Raji (cell line): ENCODE results near the gene SLK.

Source experiments
- POLR2A ChIP-seq: IDR thresholded peaks from 2 replicates; pipeline ENCODE4 v1.6.1; 2011; ENCODE audit warnings: low read depth, low read length, control low read depth; ENCODE audit not compliant: insufficient read depth

The SLK gene

DNA sequence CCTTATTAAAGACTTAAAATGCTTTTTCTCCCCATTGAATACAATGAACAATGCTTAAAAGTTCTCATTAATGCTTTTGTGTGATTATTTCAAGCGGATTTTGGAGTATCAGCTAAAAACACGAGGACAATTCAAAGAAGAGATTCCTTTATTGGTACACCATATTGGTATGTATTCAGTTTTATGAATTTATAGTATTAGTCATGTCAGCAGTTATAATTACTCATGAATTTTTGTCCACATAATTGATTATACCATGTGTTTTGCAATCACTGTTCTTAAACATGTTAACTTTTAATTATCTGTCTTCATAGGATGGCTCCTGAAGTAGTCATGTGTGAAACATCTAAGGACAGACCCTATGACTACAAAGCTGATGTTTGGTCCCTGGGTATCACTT is 31.9 kb downstream of the SLK start:
- TF ChIP-seq POLR2A = no peak

DNA sequence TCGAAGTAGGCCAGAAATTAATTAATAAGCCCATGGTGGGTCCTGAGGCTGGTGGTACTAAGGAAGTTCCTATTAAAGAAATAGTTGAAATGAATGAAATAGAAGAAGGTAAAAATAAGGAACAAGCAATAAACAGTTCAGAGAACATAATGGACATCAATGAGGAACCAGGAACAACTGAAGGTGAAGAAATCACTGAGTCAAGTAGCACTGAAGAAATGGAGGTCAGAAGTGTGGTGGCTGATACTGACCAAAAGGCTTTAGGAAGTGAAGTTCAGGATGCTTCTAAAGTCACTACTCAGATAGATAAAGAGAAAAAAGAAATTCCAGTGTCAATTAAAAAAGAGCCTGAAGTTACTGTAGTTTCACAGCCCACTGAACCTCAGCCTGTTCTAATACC is 36.0 kb downstream of the SLK start:
- TF ChIP-seq POLR2A = no peak

DNA sequence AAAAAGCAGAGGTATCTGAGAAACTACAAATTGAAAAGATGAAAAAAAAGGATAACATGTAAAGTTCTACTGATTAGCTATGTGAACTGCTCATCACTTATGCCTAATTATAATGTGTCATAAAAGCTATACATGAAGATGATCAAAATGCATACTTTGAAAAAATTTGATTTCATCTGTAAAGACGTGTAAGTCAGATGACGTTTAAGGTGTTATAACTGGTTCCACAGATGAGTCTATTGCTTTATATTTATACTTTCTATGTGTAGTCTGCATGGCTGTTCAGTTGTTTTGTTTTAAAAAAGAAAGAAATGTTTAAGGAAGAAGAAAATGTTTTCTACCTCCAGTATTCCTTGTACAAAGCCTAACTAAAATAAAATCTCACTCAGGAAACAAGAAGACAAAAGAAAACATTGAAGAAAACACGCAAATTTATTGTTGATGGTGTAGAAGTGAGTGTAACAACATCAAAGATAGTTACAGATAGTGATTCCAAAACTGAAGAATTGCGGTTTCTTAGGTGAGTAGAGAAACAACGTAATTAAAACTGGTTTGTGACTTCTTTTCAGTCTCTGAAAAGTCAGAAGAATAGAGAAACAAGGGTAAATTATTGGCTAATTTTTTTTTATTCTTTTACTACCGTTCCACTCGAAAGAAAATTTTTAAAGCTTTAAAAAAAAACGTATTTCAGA is 38.4 kb downstream of the SLK start:
- no peak for TF ChIP-seq POLR2A

DNA sequence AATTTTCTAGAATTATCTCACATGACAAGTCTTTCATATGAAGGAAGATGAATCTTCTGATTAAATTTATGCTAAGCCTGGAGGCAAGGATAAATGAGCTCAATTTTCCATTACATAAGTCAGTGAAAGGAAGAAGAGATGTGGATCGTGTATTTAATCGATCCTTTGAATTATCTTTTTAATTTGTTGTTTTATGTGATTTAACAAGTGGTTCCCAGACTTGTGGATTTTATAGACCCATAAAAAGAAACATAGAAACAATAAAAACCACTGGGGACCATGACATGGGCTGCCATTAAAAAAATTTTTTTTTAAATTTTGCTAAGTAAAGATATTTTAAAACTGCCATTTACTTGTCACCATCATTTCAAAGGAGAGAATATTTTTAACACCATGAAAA is 45.0 kb downstream of the SLK start:
- TF ChIP-seq POLR2A = no peak

DNA sequence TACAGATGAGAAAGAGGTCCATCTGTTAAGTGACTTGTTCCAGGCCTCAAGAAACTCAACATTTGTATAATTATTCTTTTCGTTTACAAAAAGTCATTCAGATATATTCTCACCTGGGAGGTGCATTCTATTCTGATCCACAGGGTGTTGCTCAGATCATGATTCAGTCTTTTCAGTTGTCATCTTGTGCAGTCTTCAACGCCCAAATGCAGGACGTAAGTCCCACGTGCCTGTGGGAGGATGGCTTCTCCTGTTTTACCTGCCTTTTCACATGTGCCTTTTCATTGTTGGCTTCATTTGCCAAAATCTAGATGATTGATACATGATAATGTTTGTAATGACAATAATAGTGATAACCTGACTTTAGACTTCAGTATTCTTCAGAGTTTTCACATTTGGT is 46.5 kb downstream of the SLK start:
- TF ChIP-seq POLR2A = no peak

DNA sequence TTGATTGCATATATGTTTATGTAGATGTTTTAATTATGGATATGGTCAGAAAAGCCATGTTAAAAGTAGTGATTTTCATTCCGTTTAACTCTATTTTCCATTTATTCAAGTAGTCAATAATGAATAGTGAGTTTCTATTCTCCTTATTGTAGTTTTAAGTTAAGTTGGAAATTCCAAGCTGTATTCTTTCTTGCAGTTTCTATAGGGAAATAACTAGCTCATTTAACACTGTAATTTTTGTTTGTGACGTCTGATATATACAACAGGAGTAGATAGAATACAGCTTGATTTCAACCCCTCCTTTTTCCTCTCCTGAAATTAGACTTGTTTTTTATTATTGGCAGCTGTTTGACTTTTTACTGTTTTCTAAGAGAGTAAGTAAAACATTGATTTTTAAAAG is 47.2 kb downstream of the SLK start:
- no peak for TF ChIP-seq POLR2A

DNA sequence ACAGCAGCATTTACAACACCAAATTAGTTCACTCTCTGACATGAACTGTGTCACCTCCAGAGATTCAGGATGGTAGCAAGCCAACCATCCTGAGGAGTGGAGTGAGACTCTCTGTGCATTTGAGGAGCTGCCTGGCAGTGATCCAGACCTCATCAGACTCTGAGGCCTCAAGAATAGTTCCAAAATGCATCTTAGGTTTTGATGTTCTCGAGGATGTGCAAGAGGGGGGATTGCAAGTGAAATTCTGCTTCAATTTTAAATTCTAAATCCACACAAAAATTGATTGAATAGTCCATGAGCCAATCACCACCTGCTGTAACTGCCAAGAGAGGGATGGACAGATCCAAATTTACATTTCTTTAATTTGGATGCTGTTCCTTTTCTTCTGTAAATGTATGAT is 49.7 kb downstream of the SLK start:
- TF ChIP-seq POLR2A = no peak

GRCh38 chr10:104018471-104018870 is 51.5 kb downstream of the SLK start:
- TF ChIP-seq POLR2A = no peak

DNA sequence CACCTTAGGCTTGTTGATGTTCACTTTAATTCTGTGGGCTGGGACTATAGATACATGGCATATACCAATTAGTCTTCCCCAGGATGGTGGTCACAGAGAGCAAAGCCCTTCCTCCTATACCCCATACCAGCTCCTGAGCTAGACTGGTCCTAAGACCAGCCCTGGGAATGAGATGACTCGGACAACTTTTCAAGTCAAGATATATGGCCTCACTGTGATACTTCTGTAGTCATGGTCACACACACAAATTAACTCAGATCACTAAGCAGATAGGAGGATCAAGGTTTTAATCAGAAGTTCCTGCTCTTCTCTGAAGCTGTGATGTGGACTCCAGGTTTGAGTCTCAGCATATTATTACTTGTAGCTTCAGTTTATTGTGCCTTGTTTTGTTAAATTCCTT is 53.1 kb downstream of the SLK start:
- TF ChIP-seq POLR2A = no peak

DNA sequence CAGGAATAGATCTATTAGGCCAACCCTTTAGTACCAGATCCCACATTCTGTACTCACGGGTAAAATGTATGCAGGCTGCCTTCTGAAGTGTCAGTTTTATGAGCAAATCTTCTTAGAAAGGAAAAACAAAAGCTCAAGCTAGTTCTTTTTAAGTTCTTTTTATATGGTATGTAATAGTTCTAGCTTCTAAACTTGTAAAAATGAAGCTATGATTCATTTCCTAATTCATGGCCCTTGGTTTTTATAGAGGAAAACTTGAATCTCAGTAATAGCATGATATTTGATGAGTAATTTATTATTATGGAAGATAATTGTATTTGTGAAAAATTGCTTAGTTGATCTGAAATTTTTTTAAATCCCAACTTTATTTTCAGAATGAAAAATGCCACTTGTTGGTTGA is 54.3 kb downstream of the SLK start:
- no peak for TF ChIP-seq POLR2A

GRCh38 chr10:104022026-104022425 is 55.1 kb downstream of the SLK start:
- TF ChIP-seq POLR2A = no peak

DNA sequence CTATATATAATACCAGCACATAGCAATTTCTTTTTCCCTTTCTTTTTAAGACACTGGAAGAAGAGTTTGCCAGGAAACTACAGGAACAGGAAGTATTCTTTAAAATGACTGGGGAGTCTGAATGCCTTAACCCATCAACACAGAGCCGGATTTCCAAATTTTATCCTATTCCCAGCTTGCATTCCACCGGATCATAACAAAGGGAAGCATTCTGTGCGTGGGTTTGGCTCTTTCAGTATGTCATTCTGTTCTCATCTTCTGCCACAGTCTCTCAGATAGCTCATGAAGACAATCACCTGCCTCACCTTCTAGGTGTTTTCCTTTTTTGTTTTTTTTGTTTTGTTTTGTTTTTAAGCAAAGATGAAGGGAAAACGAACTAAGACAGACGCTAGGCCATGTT is 58.6 kb downstream of the SLK start:
- TF ChIP-seq POLR2A = no peak

GRCh38 chr10:104026762-104027161 is 59.8 kb downstream of the SLK start:
- TF ChIP-seq POLR2A = no peak

DNA sequence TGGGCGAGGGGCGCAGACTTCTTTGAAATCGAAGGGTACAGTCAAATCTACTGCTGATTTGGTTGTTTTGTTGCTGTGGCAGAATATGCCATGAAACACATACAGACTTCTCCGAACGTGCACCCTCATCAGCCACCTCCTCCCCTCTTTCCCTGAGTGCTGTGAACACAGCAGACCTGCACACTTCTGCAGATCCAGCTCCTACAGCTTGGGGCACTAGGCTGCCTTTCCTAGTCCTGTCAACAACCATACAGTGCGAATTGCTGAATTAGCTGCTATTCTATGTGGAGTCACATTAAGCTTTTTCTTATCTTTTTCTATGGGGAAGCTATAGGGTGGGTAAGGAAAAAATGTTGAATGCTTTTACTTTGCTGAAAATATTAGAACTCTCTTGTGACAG is 61.2 kb downstream of the SLK start:
- no peak for TF ChIP-seq POLR2A

- no peak for TF ChIP-seq POLR2A
Observed at GRCh38 chr10:104028823-104029520, 62.0 kb downstream of the SLK start.

DNA sequence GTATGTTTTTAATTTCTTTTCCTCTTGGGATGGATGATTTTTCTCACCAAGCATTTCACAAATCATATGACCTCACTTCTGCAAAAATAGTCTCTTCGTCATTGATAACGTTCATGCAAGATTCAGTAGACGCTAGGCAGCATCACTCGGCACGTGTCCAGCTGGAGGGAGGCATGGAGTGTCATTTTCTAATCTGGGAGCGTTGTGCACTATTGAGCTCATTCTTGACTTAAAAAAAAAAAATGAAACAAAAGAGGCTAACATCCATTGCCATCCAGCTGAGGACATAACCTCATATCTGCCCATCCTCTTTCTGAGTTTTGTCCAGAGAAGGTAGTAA is 62.6 kb downstream of the SLK start:
- no peak for TF ChIP-seq POLR2A

- no peak for TF ChIP-seq POLR2A
Observed at GRCh38 chr10:104031631-104032030, 64.7 kb downstream of the SLK start.
